ENCODE measurements around the gene ITGB2. TPM values are rescaled to one million over a fixed set of nuclear protein-coding genes. Genes with fewer than 3 reads are reported as not detected.

ITGB2 gene
- total RNA-seq, 1 donor from 2014 or later, result 265 TPM

DNA sequence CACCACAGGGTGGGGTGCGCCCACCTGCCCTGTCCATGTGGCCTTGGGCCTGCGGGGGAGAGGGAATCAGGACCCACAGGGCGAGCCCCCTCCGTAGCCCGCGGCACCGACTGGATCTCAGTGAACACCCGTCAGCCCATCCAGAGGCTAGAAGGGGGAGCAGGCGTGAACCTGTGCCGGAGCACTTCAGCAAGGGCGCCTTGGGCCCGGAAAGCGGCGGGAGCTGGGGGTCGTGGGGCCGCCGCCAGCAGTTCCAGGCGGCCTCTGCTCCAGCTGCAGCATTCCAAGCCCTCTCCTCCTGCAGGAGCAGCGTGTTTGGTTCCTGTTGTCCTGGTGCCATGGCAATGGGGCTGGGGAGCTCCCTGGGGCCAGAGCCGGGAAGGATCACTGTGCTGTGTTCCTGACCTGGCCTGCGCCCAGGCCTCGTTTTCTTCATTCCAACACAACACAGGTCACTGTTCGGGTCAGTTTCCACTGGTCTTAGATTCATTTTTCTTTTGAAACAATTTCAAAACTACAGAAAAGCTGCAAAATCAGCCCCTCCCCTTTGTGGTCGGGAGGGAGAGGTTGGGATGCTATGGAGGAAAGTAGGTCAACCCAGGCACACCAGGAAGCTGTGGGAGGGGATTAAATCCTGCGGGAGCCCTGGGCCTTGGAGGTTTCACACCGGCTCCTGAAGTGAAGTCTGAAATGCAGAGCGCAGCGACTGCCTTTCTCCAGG lies 37.9 kb upstream of the ITGB2 start:
- intact Hi-C loops (cut with micrococcal nuclease), result no loop called here
- peaks cover 32% of the 10 kb centered on the region for H3K36me3 Mint-ChIP-seq (ENCODE audit: low read depth)
- H3K27me3 Mint-ChIP-seq, result no peaks in the 10 kb centered on the region
- H3K4me3 Mint-ChIP-seq, result no peak overlapping the region
- DNase-seq, result no peak
- H3K27ac Mint-ChIP-seq, result no peak overlapping the region
- no peaks in the 10 kb centered on the region for H3K9me3 Mint-ChIP-seq
- H3K4me1 Mint-ChIP-seq, result no peaks in the 10 kb centered on the region

GRCh38 chr21:44957901-44958451 lies 37.3 kb upstream of the ITGB2 start:
- Mint-ChIP-seq H3K4me3 (no peak overlapping the region), H3K4me1 (no peaks in the 10 kb centered on the region), H3K27me3 (no peaks in the 10 kb centered on the region), H3K36me3 (ENCODE audit: low read depth) (peaks cover 29% of the 10 kb centered on the region), H3K9me3 (no peaks in the 10 kb centered on the region), H3K27ac (no peak overlapping the region)
- no peak for DNase-seq
- intact Hi-C loops (cut with micrococcal nuclease), result no loop called here

DNA sequence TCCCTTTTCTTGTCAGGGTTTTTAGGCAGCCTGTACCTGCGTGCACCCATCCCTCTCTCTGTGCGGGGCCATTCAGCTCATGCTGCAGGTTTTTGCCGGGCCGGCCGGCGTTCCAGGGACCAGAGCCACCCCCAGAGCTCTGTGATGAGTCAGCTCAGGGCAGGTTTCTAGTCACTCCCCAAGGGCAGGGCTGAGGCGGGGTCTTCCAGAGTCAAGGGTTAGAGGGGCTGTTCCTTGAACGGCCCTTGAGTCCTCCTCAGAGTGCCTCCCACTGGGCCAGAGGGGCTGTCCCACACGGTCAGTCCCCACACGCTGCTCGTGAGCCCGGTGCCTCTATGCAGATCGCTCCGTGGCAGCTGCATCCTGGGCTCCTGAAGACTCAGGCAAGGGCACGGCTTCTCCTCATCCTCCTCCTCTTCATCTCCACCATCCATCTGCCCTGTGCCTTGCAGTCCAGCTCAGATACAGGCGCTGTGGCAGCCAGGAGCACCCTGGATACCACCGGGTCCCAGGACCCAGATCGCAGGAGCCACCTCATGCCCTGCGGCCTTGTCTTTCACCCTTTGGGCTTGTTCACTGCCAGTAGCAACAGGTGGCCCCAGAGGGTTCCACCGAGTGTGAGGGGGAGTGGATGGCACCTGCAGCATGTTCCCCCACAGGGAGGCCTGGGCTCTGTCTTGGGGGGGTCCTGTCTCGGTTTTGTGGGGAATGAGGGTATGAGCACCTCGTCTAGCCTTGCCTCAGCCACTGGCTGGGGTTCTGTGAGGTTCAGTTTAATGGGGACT lies 36.5 kb upstream of the ITGB2 start:
- Mint-ChIP-seq H3K27me3 (no peaks in the 10 kb centered on the region), H3K4me3 (no peak overlapping the region), H3K27ac (no peak overlapping the region), H3K9me3 (no peaks in the 10 kb centered on the region), H3K4me1 (no peaks in the 10 kb centered on the region), H3K36me3 (ENCODE audit: low read depth) (peaks cover 24% of the 10 kb centered on the region)
- intact Hi-C loops (cut with micrococcal nuclease), result no loop called here
- no peak for DNase-seq

- Mint-ChIP-seq H3K9me3 (no peaks in the 10 kb centered on the region), H3K27me3 (no peaks in the 10 kb centered on the region), H3K27ac (no peak overlapping the region), H3K36me3 (ENCODE audit: low read depth) (peaks cover 20% of the 10 kb centered on the region), H3K4me1 (no peaks in the 10 kb centered on the region), H3K4me3 (no peak overlapping the region)
- intact Hi-C loops (cut with micrococcal nuclease), result no loop called here
- DNase-seq, result no peak
Measured at GRCh38 chr21:44956356-44957046, 35.8 kb upstream of the ITGB2 start.

DNA sequence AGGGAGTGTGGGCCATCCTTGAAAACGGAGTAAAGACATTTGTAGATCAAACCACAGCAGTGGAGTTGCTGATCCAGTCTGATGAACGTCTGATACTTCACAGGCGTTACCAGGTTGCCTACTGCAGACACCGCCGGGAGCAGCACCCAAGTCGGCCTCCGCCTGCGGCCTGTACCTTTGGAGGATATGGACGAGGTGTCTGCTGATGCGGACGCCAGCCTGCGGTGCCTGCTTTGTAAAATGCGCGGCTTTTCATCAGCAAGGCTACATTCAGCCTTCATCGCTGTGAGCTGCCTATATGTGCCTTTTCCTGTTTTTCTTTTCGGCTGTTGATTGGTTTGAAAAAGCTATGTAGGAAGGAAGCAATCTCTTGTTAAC lies 35.1 kb upstream of the ITGB2 start:
- DNase-seq, result no peak
- Mint-ChIP-seq H3K9me3 (no peaks in the 10 kb centered on the region), H3K4me3 (no peak overlapping the region), H3K36me3 (ENCODE audit: low read depth) (peaks cover 24% of the 10 kb centered on the region), H3K4me1 (no peaks in the 10 kb centered on the region), H3K27ac (no peak overlapping the region), H3K27me3 (no peaks in the 10 kb centered on the region)
- intact Hi-C loops (cut with micrococcal nuclease), result no loop called here

GRCh38 chr21:44955141-44955797 lies 34.6 kb upstream of the ITGB2 start:
- Mint-ChIP-seq H3K27ac (no peak overlapping the region), H3K4me3 (no peak overlapping the region), H3K9me3 (no peaks in the 10 kb centered on the region), H3K4me1 (no peaks in the 10 kb centered on the region), H3K27me3 (no peaks in the 10 kb centered on the region), H3K36me3 (ENCODE audit: low read depth) (peaks cover 22% of the 10 kb centered on the region)
- no peak for DNase-seq
- intact Hi-C loops (cut with micrococcal nuclease), result no loop called here

DNA sequence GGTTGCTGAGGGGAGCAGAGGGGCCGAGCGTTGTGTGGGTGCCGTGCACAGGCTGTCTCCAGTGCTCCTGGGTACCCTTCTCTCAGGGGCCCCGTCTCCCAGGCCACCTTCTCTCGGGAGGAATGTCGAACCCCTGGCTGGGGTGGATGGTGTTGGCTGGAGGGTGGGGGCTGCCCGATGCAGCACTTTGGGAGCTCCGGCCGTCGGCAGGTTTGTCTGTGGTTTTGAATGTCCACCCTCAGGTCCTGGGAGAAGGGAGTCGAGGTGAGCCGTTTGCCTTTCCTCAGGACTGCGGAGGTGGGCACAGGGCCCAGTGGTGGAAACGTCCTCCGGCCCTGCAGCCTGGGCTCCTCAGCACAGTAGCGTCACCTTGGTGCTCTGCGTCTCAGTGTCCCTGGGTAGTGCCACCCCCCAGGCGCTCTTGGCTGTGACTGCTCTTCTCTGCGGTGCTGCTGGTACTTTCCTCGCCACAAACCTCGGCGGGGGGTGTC lies 33.6 kb upstream of the ITGB2 start:
- intact Hi-C loops (cut with micrococcal nuclease), result no loop called here
- H3K36me3 Mint-ChIP-seq (ENCODE audit: low read depth), result peaks cover 25% of the 10 kb centered on the region

GRCh38 chr21:44953628-44954021 lies 32.9 kb upstream of the ITGB2 start:
- no peak overlapping the region for H3K27ac Mint-ChIP-seq
- intact Hi-C loops (cut with micrococcal nuclease), result no loop called here
- H3K36me3 Mint-ChIP-seq (ENCODE audit: low read depth), result peaks cover 21% of the 10 kb centered on the region
- H3K27me3 Mint-ChIP-seq, result no peaks in the 10 kb centered on the region
- peaks cover 4% of the 10 kb centered on the region for H3K4me1 Mint-ChIP-seq
- no peak for DNase-seq
- no peaks in the 10 kb centered on the region for H3K9me3 Mint-ChIP-seq
- H3K4me3 Mint-ChIP-seq, result no peak overlapping the region

More for the DNA sequence above, 33.6 kb upstream of the ITGB2 start:
- no peaks in the 10 kb centered on the region for H3K27me3 Mint-ChIP-seq
- DNase-seq, result no peak
- peaks cover 4% of the 10 kb centered on the region for H3K4me1 Mint-ChIP-seq
- H3K27ac Mint-ChIP-seq, result no peak overlapping the region
- no peaks in the 10 kb centered on the region for H3K9me3 Mint-ChIP-seq
- no peak overlapping the region for H3K4me3 Mint-ChIP-seq

DNA sequence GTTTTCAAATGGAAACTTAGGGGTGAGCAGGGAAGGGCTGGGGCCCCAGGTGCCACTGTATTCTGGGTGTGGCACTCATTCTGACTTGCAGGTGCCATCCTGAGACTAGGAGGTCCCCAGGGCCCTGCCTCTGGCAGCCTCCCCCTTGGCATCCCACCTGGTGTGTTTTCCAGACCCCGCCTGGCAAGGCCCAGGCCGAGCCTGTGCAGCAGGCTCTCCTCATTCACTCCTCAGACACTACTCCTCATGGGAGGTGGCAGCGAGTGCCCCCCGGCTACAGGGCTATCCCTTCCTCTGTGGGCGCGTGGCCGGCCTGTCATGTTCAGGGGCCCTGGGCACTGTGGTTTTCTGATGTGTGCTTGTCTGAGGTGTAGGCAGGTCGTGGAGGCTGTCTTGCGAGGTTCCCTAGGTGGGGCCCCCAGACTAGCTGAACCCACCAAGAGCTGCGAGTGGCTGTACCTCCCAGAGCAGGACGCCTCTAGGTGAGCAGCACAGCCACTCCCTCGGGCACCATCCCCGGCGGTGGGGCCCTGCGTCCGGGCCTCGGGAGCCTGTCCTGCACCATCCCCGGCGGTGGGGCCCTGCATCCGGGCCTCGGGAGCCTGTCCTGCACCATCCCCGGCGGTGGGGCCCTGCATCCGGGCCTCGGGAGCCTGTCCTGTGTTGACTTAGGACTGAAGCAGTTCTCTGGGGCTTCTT lies 32.4 kb upstream of the ITGB2 start:
- Mint-ChIP-seq H3K36me3 (ENCODE audit: low read depth) (peaks cover 21% of the 10 kb centered on the region), H3K27me3 (no peaks in the 10 kb centered on the region), H3K4me1 (peaks cover 4% of the 10 kb centered on the region), H3K9me3 (no peaks in the 10 kb centered on the region), H3K27ac (no peak overlapping the region), H3K4me3 (no peak overlapping the region)
- intact Hi-C loops (cut with micrococcal nuclease), result no loop called here
- no peak for DNase-seq

GRCh38 chr21:44952116-44952928 lies 31.6 kb upstream of the ITGB2 start:
- no peaks in the 10 kb centered on the region for H3K27me3 Mint-ChIP-seq
- peak overlapping the region; percentile 20 for H3K27ac Mint-ChIP-seq
- no peak for DNase-seq
- peaks cover 24% of the 10 kb centered on the region for H3K36me3 Mint-ChIP-seq (ENCODE audit: low read depth)
- peaks cover 4% of the 10 kb centered on the region for H3K4me1 Mint-ChIP-seq
- H3K4me3 Mint-ChIP-seq, result no peak overlapping the region
- intact Hi-C loops (cut with micrococcal nuclease), result no loop called here
- no peaks in the 10 kb centered on the region for H3K9me3 Mint-ChIP-seq

DNA sequence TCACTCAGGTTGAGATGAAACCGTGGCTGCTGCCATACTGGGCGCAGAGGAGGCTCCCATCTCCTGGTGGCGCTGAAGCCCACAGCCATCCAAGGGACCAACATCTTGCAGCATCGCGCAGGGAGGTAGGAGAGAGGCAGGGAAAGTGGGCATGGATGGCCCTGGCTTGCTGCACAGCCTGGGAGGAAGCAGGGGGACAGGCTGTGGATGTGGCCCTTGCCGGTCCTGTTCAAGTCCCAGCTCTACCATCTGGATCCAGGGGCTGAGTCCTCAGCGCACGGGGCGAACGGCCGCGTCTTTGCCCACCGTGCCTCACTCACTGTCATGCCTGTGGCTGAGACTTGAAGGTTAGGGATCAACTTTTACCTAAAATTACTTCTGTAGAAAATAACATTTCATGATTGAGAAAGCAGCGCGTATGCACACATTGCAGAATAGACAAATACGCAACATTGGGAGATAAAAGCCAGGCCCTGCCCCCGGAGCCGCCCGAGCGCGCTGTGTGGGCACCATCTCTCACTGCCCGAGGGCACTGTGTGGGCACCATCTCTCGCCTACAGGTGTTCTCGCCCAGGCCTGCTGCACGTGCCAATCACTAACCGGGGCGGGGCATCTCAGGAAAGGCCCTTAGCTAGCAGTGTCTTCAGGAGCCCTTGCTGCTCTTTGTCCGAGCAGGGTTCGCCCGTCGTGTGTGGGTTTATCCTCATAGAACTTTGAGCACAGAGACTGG lies 30.7 kb upstream of the ITGB2 start:
- Mint-ChIP-seq H3K27me3 (no peaks in the 10 kb centered on the region), H3K9me3 (no peaks in the 10 kb centered on the region), H3K4me3 (no peak overlapping the region), H3K4me1 (peaks cover 4% of the 10 kb centered on the region), H3K27ac (no peak overlapping the region), H3K36me3 (ENCODE audit: low read depth) (peaks cover 26% of the 10 kb centered on the region)
- intact Hi-C loops (cut with micrococcal nuclease), result no loop called here
- no peak for DNase-seq

DNA sequence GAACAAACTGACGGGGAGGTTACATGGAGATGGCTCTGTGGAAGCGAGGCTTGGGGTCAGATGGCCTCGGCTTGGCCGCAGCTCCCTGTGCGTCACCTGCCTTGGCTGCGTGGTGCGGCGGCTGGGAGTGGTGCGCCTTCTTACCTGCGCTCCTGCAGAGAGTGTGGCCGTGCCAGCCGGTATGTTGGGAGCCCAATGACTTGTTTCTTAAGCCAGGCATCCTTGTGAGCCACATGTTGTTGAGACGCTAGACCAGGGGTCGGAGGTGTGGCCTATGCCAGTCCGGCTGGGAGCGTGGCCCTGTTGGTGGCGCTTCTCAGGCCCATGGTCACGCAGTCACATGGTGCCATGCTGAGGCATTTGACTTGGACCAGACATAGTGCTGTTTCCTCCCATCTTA lies 29.7 kb upstream of the ITGB2 start:
- Mint-ChIP-seq H3K36me3 (ENCODE audit: low read depth) (peaks cover 27% of the 10 kb centered on the region), H3K27ac (no peak overlapping the region), H3K4me1 (peaks cover 6% of the 10 kb centered on the region), H3K27me3 (no peaks in the 10 kb centered on the region), H3K4me3 (no peak overlapping the region), H3K9me3 (no peaks in the 10 kb centered on the region)
- no peak for DNase-seq
- intact Hi-C loops (cut with micrococcal nuclease), result no loop called here
